DND-41 (cell line): ENCODE data around the gene P2RX1.

Experiments
- ATAC-seq: fragments of 200-7000 bp; cut with Tn5 transposase; 3 replicates; pipeline ENCODE4 v1.9.1; 2021; ENCODE audit warnings: low read depth; ENCODE audit not compliant: insufficient read depth
- DNase-seq: peaks from one replicate; pipeline ENCODE4 v3.0.0-alpha.2; 2020
- H2AFZ ChIP-seq: 2 replicates; pipeline ENCODE4 v1.6.0; 2012; ENCODE audit warnings: low read depth, low read length
- H3K27ac ChIP-seq: 2 replicates; pipeline ENCODE4 v1.5.1; 2012; ENCODE audit warnings: low read length, inconsistent platforms
- H3K27me3 ChIP-seq: fragments of 200-600 bp; sonication (generic); 2 replicates; pipeline ENCODE4 v1.6.0; 2012; ENCODE audit warnings: low read length, mild to moderate bottlenecking, inconsistent platforms; ENCODE audit not compliant: insufficient read depth, poor library complexity
- H3K36me3 ChIP-seq: 2 replicates; pipeline ENCODE4 v1.5.1; 2012; ENCODE audit warnings: low read length, inconsistent platforms; ENCODE audit not compliant: insufficient read depth
- H3K4me1 ChIP-seq: 2 replicates; pipeline ENCODE4 v1.5.1; 2012; ENCODE audit warnings: mild to moderate bottlenecking, low read length; ENCODE audit not compliant: insufficient read depth
- H3K4me2 ChIP-seq: 2 replicates; pipeline ENCODE4 v1.6.0; 2012; ENCODE audit warnings: mild to moderate bottlenecking, moderate library complexity, low read length, inconsistent platforms; ENCODE audit not compliant: insufficient read depth
- H3K4me3 ChIP-seq, 2 experiments: fragments of 200-600 bp in 1 of 2; shearing (Covaris generic) in 1 of 2; 2 replicates each; pipeline ENCODE4 v1.5.1; 2012 to 2016; ENCODE audit warnings: inconsistent platforms in 2 of 2, low read length in 2 of 2, mild to moderate bottlenecking in 2 of 2, low read depth in 1 of 2, moderate library complexity in 1 of 2
- H3K79me2 ChIP-seq: 2 replicates; pipeline ENCODE4 v1.6.0; 2012; ENCODE audit warnings: low read length, inconsistent platforms; ENCODE audit not compliant: insufficient read depth
- H3K9ac ChIP-seq: 2 replicates; pipeline ENCODE4 v1.6.0; 2012; ENCODE audit warnings: low read depth, mild to moderate bottlenecking, inconsistent platforms, low read length, moderate library complexity
- H3K9me3 ChIP-seq: 2 replicates; pipeline ENCODE4 v1.5.1; 2012; ENCODE audit warnings: low read length, moderate library complexity, mild to moderate bottlenecking, inconsistent platforms; ENCODE audit not compliant: insufficient read depth, severe bottlenecking
- H4K20me1 ChIP-seq: 2 replicates; pipeline ENCODE4 v1.6.0; 2012; ENCODE audit warnings: low read length; ENCODE audit not compliant: insufficient read depth
- CTCF ChIP-seq: IDR thresholded peaks from 2 replicates; pipeline ENCODE4 v1.5.1; 2012; ENCODE audit warnings: borderline replicate concordance, low read length, moderate library complexity, mild to moderate bottlenecking; ENCODE audit not compliant: poor library complexity, severe bottlenecking; ENCODE audit errors: extremely low read depth
- EZH2 ChIP-seq: IDR thresholded peaks from 3 replicates; pipeline ENCODE4 v1.6.1; 2012; ENCODE audit warnings: borderline replicate concordance, low read depth, mild to moderate bottlenecking, moderate library complexity, low read length, inconsistent platforms; ENCODE audit not compliant: severe bottlenecking

P2RX1 gene

GRCh38 chr17:3925684-3926485 lies 9.6 kb upstream of the P2RX1 start:
- peaks cover 41% of the 10 kb centered on the region for H4K20me1 ChIP-seq
- no peaks in the 10 kb centered on the region for H3K4me1 ChIP-seq
- no peak for DNase-seq
- H2AFZ ChIP-seq: no peak overlapping the region
- peaks cover 73% of the 10 kb centered on the region for H3K36me3 ChIP-seq
- no peak overlapping the region for H3K4me2 ChIP-seq
- no peak overlapping the region for H3K9ac ChIP-seq
- H3K27me3 ChIP-seq: no peaks in the 10 kb centered on the region
- H3K4me3 ChIP-seq: no peak overlapping the region
- H3K9me3 ChIP-seq: no peaks in the 10 kb centered on the region
- no peak overlapping the region for H3K27ac ChIP-seq
- TF ChIP-seq CTCF (no peak), EZH2 (no peak)
- H3K79me2 ChIP-seq: no peaks in the 10 kb centered on the region
- ATAC-seq: no peak

DNA sequence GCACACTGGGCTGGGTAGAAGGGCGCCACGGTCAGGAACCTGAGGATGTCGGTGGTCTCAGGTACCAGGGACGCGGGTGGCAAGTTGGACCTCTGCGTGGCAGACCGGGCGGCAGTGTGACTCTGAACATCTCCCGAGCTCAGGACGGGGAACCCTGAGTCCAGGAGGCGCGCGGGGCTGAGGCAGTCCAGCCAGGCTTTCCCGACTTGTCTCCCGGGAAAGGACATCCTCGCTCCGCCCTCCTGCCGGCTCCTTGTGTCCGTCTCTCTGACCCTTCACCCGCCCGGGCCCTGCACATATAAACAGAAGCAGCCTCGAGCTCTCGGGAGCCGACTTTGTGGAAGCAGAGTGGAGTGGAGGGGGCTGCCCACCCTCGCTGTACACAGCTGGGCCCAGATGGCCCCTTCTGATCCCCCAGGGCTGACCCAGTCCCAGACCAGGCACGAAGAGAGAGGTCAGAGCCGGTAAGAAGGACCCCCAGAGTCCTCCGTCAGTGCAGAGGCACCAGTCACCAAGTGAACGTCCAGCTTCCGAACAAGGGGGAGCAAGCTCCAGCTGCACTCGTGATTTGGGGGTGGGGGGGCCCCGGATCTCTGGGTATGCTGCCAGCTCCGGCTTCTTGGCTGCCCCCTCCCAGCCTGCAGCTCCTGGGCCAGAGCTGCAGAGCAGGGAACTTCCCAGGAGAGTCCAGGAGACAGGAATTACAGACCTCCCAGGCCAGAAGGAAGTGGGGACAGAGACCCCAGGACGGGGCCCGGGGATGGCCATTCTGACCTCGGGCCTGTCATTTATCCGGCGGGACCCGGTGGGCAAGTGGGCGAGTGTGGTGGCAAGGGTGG lies 8.5 kb upstream of the P2RX1 start:
- H3K4me2 ChIP-seq: no peak overlapping the region
- TF ChIP-seq EZH2 (no peak), CTCF (no peak)
- no peak overlapping the region for H2AFZ ChIP-seq
- no peaks in the 10 kb centered on the region for H3K79me2 ChIP-seq
- H4K20me1 ChIP-seq: peaks cover 39% of the 10 kb centered on the region
- no peak overlapping the region for H3K9ac ChIP-seq
- DNase-seq (no peak), ATAC-seq (no peak)
- peaks cover 61% of the 10 kb centered on the region for H3K36me3 ChIP-seq
- no peaks in the 10 kb centered on the region for H3K9me3 ChIP-seq
- H3K27ac ChIP-seq: no peak overlapping the region
- no peaks in the 10 kb centered on the region for H3K4me1 ChIP-seq
- no peaks in the 10 kb centered on the region for H3K27me3 ChIP-seq
- no peak overlapping the region for H3K4me3 ChIP-seq

- no peaks in the 10 kb centered on the region for H3K9me3 ChIP-seq
- H3K79me2 ChIP-seq: no peaks in the 10 kb centered on the region
- peaks cover 50% of the 10 kb centered on the region for H3K36me3 ChIP-seq
- H3K4me1 ChIP-seq: no peaks in the 10 kb centered on the region
- TF ChIP-seq EZH2 (no peak), CTCF (no peak)
- no peak overlapping the region for H3K4me3 ChIP-seq
- peaks cover 30% of the 10 kb centered on the region for H4K20me1 ChIP-seq
- H3K27me3 ChIP-seq: no peaks in the 10 kb centered on the region
- no peak overlapping the region for H3K4me2 ChIP-seq
- H2AFZ ChIP-seq: no peak overlapping the region
- no peak overlapping the region for H3K27ac ChIP-seq
- H3K9ac ChIP-seq: no peak overlapping the region
- no peak for DNase-seq
- no peak for ATAC-seq
Measured at GRCh38 chr17:3923466-3924190, 7.4 kb upstream of the P2RX1 start.
